A549 (cell line): ENCODE data around the gene STX1B. TPM values are rescaled to one million over a fixed set of nuclear protein-coding genes. Genes with fewer than 3 reads are reported as not detected.

Source experiments
- ATAC-seq, 2 experiments: fragments of 200-7000 bp in 1 of 2; fragments of >200 bp in 1 of 2; cut with Nextera tagmentation in 1 of 2; cut with Tn5 transposase in 1 of 2; 3 replicates each; pipeline versions ENCODE4 v1.8.0 to v1.9.1; 2018 to 2020; ENCODE audit warnings: mild to moderate bottlenecking in 1 of 2, moderate library complexity in 1 of 2
- CTCF ChIA-PET: fragments of 300-600 bp; sonication (Branson Sonifier 250); formaldehyde crosslinking; extraction: SDS; loops from one replicate; lab custom pipeline; 2021; ENCODE audit warnings: antibody characterized with exemption, inconsistent platforms; lab: Yijun Ruan, JAX
- POLR2A ChIA-PET: fragments of 350-600 bp; formaldehyde crosslinking; extraction: SDS; loops from one replicate; lab custom pipeline; 2021; ENCODE audit warnings: antibody characterized with exemption, inconsistent platforms; lab: Yijun Ruan, JAX
- DNase-seq, 2 experiments: peaks; one replicate each; pipeline versions ENCODE4 v3.0.0 to v3.0.0-alpha.2; 2011 to 2016; ENCODE audit warnings: low read depth in 1 of 2, low spot score in 1 of 2
- FAIRE-seq: peaks from 2 replicates; lab custom pipeline; 2011; peaks lifted over from hg19 to GRCh38; lab: Jason Lieb, UNC
- H3K27ac ChIP-seq, 2 experiments: fragments of >200 bp; sonication (Bioruptor Twin); formaldehyde crosslinking; 3 replicates each; pipeline ENCODE4 v1.5.1; 2016 to 2017
- H3K4me1 ChIP-seq: fragments of >200 bp; sonication (Bioruptor Twin); formaldehyde crosslinking; 3 replicates; pipeline ENCODE4 v1.6.1; 2016
- H3K4me2 ChIP-seq: fragments of >200 bp; sonication (Bioruptor Twin); formaldehyde crosslinking; 3 replicates; pipeline ENCODE4 v1.6.1; 2016
- H3K4me3 ChIP-seq: fragments of >200 bp; sonication (Bioruptor Twin); formaldehyde crosslinking; 3 replicates; pipeline ENCODE4 v1.5.1; 2016
- H3K9me3 ChIP-seq: fragments of >200 bp; sonication (Bioruptor Twin); formaldehyde crosslinking; 3 replicates; pipeline ENCODE4 v1.6.1; 2016
- BHLHE40 ChIP-seq: IDR thresholded peaks from 2 replicates; pipeline ENCODE4 v1.6.1; 2012; ENCODE audit warnings: low read depth, low read length, inconsistent platforms
- CBX2 ChIP-seq: fragments of 200-600 bp; sonication (generic); IDR thresholded peaks from 2 replicates; pipeline ENCODE4 v1.6.1; 2016; ENCODE audit warnings: low read depth, mild to moderate bottlenecking, borderline replicate concordance
- EHF ChIP-seq: fragments of 250-450 bp; sonication (Bioruptor Pico); IDR thresholded peaks from 2 replicates; pipeline ENCODE4 v1.5.0; 2020; ENCODE audit warnings: mild to moderate bottlenecking
- ESRRA ChIP-seq: fragments of 150-350 bp; IDR thresholded peaks from 2 replicates; pipeline ENCODE4 v1.6.1; 2014; ENCODE audit warnings: mild to moderate bottlenecking, low read length, borderline replicate concordance
- FOXS1 ChIP-seq: fragments of 250-450 bp; sonication (Bioruptor Pico); IDR thresholded peaks from 2 replicates; pipeline ENCODE4 v1.5.0; 2020; ENCODE audit warnings: mild to moderate bottlenecking, moderate library complexity
- GATA3 ChIP-seq: IDR thresholded peaks from 2 replicates; pipeline ENCODE4 v1.6.1; 2012; ENCODE audit warnings: borderline replicate concordance
- HES2 ChIP-seq: fragments of >200 bp; sonication (Bioruptor Twin); formaldehyde crosslinking; IDR thresholded peaks from 2 replicates; pipeline ENCODE4 v1.6.1; 2016
- HOXA7 ChIP-seq: fragments of 250-450 bp; sonication (Bioruptor Pico); IDR thresholded peaks from 2 replicates; pipeline ENCODE4 v1.5.0; 2020; ENCODE audit warnings: mild to moderate bottlenecking, moderate library complexity
- HOXB13 ChIP-seq: fragments of 250-450 bp; sonication (Bioruptor Pico); IDR thresholded peaks from 2 replicates; pipeline ENCODE4 v1.5.0; 2020; ENCODE audit warnings: low read depth, mild to moderate bottlenecking, moderate library complexity
- HOXB5 ChIP-seq: fragments of 250-450 bp; sonication (Bioruptor Pico); IDR thresholded peaks from 2 replicates; pipeline ENCODE4 v1.5.0; 2020; ENCODE audit warnings: mild to moderate bottlenecking, moderate library complexity
- JUN ChIP-seq, 2 experiments: fragments of >200 bp; sonication (Bioruptor Twin); formaldehyde crosslinking; IDR thresholded peaks; 2 replicates in 1 of 2; 3 replicates in 1 of 2; pipeline ENCODE4 v1.6.1; 2016 to 2017
- MAX ChIP-seq: IDR thresholded peaks from 2 replicates; pipeline ENCODE4 v1.6.1; 2012
- MYC ChIP-seq: IDR thresholded peaks from 2 replicates; pipeline ENCODE4 v1.6.1; 2012; ENCODE audit warnings: mild to moderate bottlenecking, inconsistent platforms, low read length, improper control_type of control experiment, borderline replicate concordance
- NFE2L2 ChIP-seq: fragments of 150-350 bp; conservative IDR thresholded peaks from 2 replicates; pipeline ENCODE4 v1.6.1; 2014; ENCODE audit warnings: low read length
- NPAS2 ChIP-seq: fragments of 250-450 bp; sonication (Bioruptor Pico); IDR thresholded peaks from 2 replicates; pipeline ENCODE4 v1.8.0; 2022; ENCODE audit warnings: mild to moderate bottlenecking, moderate library complexity, borderline replicate concordance
- PBX3 ChIP-seq: IDR thresholded peaks from 2 replicates; pipeline ENCODE4 v1.6.1; 2012
- POLR2A ChIP-seq: IDR thresholded peaks from 2 replicates; pipeline ENCODE4 v1.6.1; 2012; ENCODE audit warnings: mild to moderate bottlenecking, low read length
- POLR2AphosphoS2 ChIP-seq: conservative IDR thresholded peaks from 2 replicates; pipeline ENCODE4 v1.6.1; 2012; ENCODE audit warnings: low read length, improper control_type of control experiment, inconsistent platforms
- RCOR1 ChIP-seq: fragments of 150-350 bp; IDR thresholded peaks from 2 replicates; pipeline ENCODE4 v1.6.1; 2014; ENCODE audit warnings: antibody characterized with exemption, low read length, low read depth
- REST ChIP-seq: fragments of 200-600 bp; sonication (generic); IDR thresholded peaks from 2 replicates; pipeline ENCODE4 v1.6.1; 2016; ENCODE audit warnings: antibody characterized with exemption, mild to moderate bottlenecking, moderate library complexity
- RNF2 ChIP-seq: fragments of 200-600 bp; sonication (generic); IDR thresholded peaks from 2 replicates; pipeline ENCODE4 v1.6.1; 2016; ENCODE audit warnings: low read depth, mild to moderate bottlenecking, antibody characterized with exemption, moderate library complexity, borderline replicate concordance
- SMC3 ChIP-seq: fragments of >200 bp; sonication (Bioruptor Twin); formaldehyde crosslinking; IDR thresholded peaks from 3 replicates; pipeline ENCODE4 v1.6.1; 2018; ENCODE audit warnings: inconsistent platforms
- TFCP2L1 ChIP-seq: fragments of 250-450 bp; sonication (Bioruptor Pico); IDR thresholded peaks from 2 replicates; pipeline ENCODE4 v1.5.0; 2021; ENCODE audit warnings: mild to moderate bottlenecking
- TP53 ChIP-seq: fragments of 250-450 bp; sonication (Bioruptor Pico); IDR thresholded peaks from 2 replicates; pipeline ENCODE4 v1.5.0; 2021; ENCODE audit warnings: mild to moderate bottlenecking, moderate library complexity
- USF2 ChIP-seq: fragments of 450-650 bp; IDR thresholded peaks from 2 replicates; pipeline ENCODE4 v1.6.1; 2014; ENCODE audit warnings: antibody characterized with exemption
- ZFP36 ChIP-seq: fragments of 450-650 bp; IDR thresholded peaks from 2 replicates; pipeline ENCODE4 v1.6.1; 2014; ENCODE audit warnings: borderline replicate concordance; ENCODE audit not compliant: partially characterized antibody
- ZSCAN20 ChIP-seq: fragments of 250-450 bp; sonication (Bioruptor Pico); IDR thresholded peaks from 2 replicates; pipeline ENCODE4 v1.8.0; 2022; ENCODE audit warnings: mild to moderate bottlenecking, moderate library complexity
- WGBS: methylation state at CpG from one replicate; pipeline ENCODE4 v1.1.6; 2017; ENCODE audit errors: missing lambda C conversion rate; 5-methylcytosine and 5-hydroxymethylcytosine counted together
- polyA plus RNA-seq, 4 experiments: library from polyadenylated mRNA; depleted of rRNA in 3 of 4; stranded (reverse); fragments of >200 nt; fragmentation: RNase III in 1 of 4; extraction: RNeasy Plus Mini Kit Qiagen cat#74134 plus additional on column Dnase treatment in 1 of 4; gene quantifications; 2 replicates in 3 of 4; 3 replicates in 1 of 4; pipeline ENCODE4 v1.2.3, GENCODE V29; 2011 to 2017

The STX1B gene
- polyA plus RNA-seq, 2 of the 4 experiments (the other 2 are of a cell fraction), result 2.4 to 2.6 TPM

GRCh38 chr16:30971298-30971697 is 39.1 kb downstream of the STX1B start:
- H3K9me3 ChIP-seq, result no peaks in the 10 kb centered on the region
- H3K4me2 ChIP-seq, result no peak overlapping the region
- POLR2A ChIA-PET, result interaction anchor here (1.3 kb wide), 1 partner anchor 14 kb away, joined by 3 read pairs; the partner anchor contains the start of gene SETD1A
- FAIRE-seq (no peak), ATAC-seq (no peak)
- no peak overlapping the region for H3K4me3 ChIP-seq
- TF ChIP-seq PBX3 (no peak), NFE2L2 (no peak), RCOR1 (no peak), POLR2A (no peak), USF2 (no peak), RNF2 (no peak), HOXB5 (CRISPR knock-in tag) (no peak), HOXA7 (CRISPR knock-in tag) (no peak), TFCP2L1 (CRISPR knock-in tag) (no peak), ZSCAN20 (CRISPR knock-in tag) (no peak), CBX2 (no peak), GATA3 (no peak), MAX (no peak), ESRRA (no peak), JUN (IDR thresholded peaks at IDR 0.05) (no peak), HOXB13 (CRISPR knock-in tag) (no peak), BHLHE40 (no peak), MYC (no peak), FOXS1 (CRISPR knock-in tag) (no peak)
- TF ChIP-seq, all 56 proteins: peak for 0
- 96% methylated on average over 13 of the region's 14 CpGs for WGBS
- CTCF ChIA-PET, result interaction anchor here (0.8 to 8.8 kb wide), 4 partner anchors 11 to 18 kb away, joined by 3 to 75 read pairs (median 4); partner anchors contain the start of gene HSD3B7
- no peak for DNase-seq
- no peak overlapping the region for H3K27ac ChIP-seq
- no peaks in the 10 kb centered on the region for H3K4me1 ChIP-seq

GRCh38 chr16:30969246-30969842 is 41.1 kb downstream of the STX1B start:
- no peak for DNase-seq
- CTCF ChIA-PET, result interaction anchor here (0.7 to 8.8 kb wide), 5 partner anchors 8 to 173 kb away, joined by 3 to 75 read pairs (median 4); partner anchors contain the start of gene HSD3B7
- WGBS, result 91% methylated on average over 18 of the region's 19 CpGs
- Histone ChIP-seq H3K4me2 (no peak overlapping the region), H3K27ac (no peak overlapping the region), H3K9me3 (no peaks in the 10 kb centered on the region)
- no peak for TF ChIP-seq FOXS1 (CRISPR knock-in tag)
- TF ChIP-seq, all 56 proteins: peak for 0
- POLR2A ChIA-PET, result no interaction called here
- Histone ChIP-seq H3K4me1 (no peaks in the 10 kb centered on the region), H3K4me3 (no peak overlapping the region)
- ATAC-seq (no peak), FAIRE-seq (no peak)

GRCh38 chr16:30967795-30968194 is 42.6 kb downstream of the STX1B start:
- Histone ChIP-seq H3K27ac (no peak overlapping the region), H3K4me1 (no peaks in the 10 kb centered on the region), H3K4me2 (no peak overlapping the region), H3K9me3 (no peaks in the 10 kb centered on the region), H3K4me3 (no peak overlapping the region)
- DNase-seq (no peak), FAIRE-seq (no peak), ATAC-seq (no peak)
- ChIA-PET POLR2A (no interaction called here), CTCF (interaction anchor here (0.6 to 8.8 kb wide), 3 partner anchors 9 to 122 kb away, joined by 3 to 75 read pairs (median 5); partner anchors contain the start of gene HSD3B7)
- WGBS, result 87% methylated on average over 4 of the region's 4 CpGs
- TF ChIP-seq ZFP36, result no peak
- no peak for TF ChIP-seq HOXA7 (CRISPR knock-in tag)
- no peak for TF ChIP-seq NPAS2 (CRISPR knock-in tag)
- TF ChIP-seq EHF (CRISPR knock-in tag), result no peak
- TF ChIP-seq POLR2AphosphoS2, result no peak
- no peak for TF ChIP-seq MAX
- no peak for TF ChIP-seq CBX2
- no peak for TF ChIP-seq USF2
- TF ChIP-seq HES2, result no peak
- no peak for TF ChIP-seq MYC
- TF ChIP-seq TP53 (CRISPR knock-in tag), result no peak
- no peak for TF ChIP-seq SMC3
- no peak for TF ChIP-seq REST
